ENCODE results near the gene NPRL2.

The NPRL2 gene

GRCh38 chr3:50314342-50314741 is 36.2 kb downstream of the NPRL2 start:
- TF ChIP-seq FOXM1 (IDR thresholded peaks at IDR 0.05; ENCODE audit: borderline replicate concordance, low read depth) = no peak
- TF ChIP-seq REST (IDR thresholded peaks at IDR 0.05; ENCODE audit: low read depth) = no peak
- no peak for TF ChIP-seq TCF12 (IDR thresholded peaks at IDR 0.05; ENCODE audit: low read depth)
- TF ChIP-seq MAX (IDR thresholded peaks at IDR 0.05) = no peak
- no peak for TF ChIP-seq EP300 (IDR thresholded peaks at IDR 0.05; ENCODE audit: borderline replicate concordance)
- no peak for TF ChIP-seq CEBPB (IDR thresholded peaks at IDR 0.05)
- TF ChIP-seq USF1 (IDR thresholded peaks at IDR 0.05) = no peak
- TF ChIP-seq RAD21 (IDR thresholded peaks at IDR 0.05; ENCODE audit: low read depth) = no peak
- TF ChIP-seq NFIC (IDR thresholded peaks at IDR 0.05) = no peak
- TF ChIP-seq YY1 (IDR thresholded peaks at IDR 0.05; ENCODE audit: low read depth) = no peak
- TF ChIP-seq EGR1 (IDR thresholded peaks at IDR 0.05) = no peak
- TF ChIP-seq ZBTB7A (IDR thresholded peaks at IDR 0.05; ENCODE audit: low read depth) = no peak
- TF ChIP-seq TEAD4 (IDR thresholded peaks at IDR 0.05) = no peak

- TF ChIP-seq FOXM1 (IDR thresholded peaks at IDR 0.05; ENCODE audit: borderline replicate concordance, low read depth) = no peak
- TF ChIP-seq CREB1 (IDR thresholded peaks at IDR 0.05; ENCODE audit: low read depth) = no peak
- TF ChIP-seq ZBTB7A (IDR thresholded peaks at IDR 0.05; ENCODE audit: low read depth) = no peak
- no peak for TF ChIP-seq NFIC (IDR thresholded peaks at IDR 0.05)
- TF ChIP-seq YY1 (IDR thresholded peaks at IDR 0.05; ENCODE audit: low read depth) = no peak
- no peak for TF ChIP-seq EP300 (IDR thresholded peaks at IDR 0.05; ENCODE audit: borderline replicate concordance)
- no peak for TF ChIP-seq TCF12 (IDR thresholded peaks at IDR 0.05; ENCODE audit: low read depth)
- TF ChIP-seq RAD21 (IDR thresholded peaks at IDR 0.05; ENCODE audit: low read depth) = no peak
- no peak for TF ChIP-seq REST (IDR thresholded peaks at IDR 0.05; ENCODE audit: low read depth)
- no peak for TF ChIP-seq MAX (IDR thresholded peaks at IDR 0.05)
- TF ChIP-seq EGR1 (IDR thresholded peaks at IDR 0.05) = no peak
- TF ChIP-seq CEBPB (IDR thresholded peaks at IDR 0.05) = no peak
These were observed 46.0 kb downstream of the NPRL2 start for GRCh38 chr3:50304601-50305000.

- TF ChIP-seq MAX (IDR thresholded peaks at IDR 0.05) (no peak), RAD21 (IDR thresholded peaks at IDR 0.05; ENCODE audit: low read depth) (peak; percentile 45), TEAD4 (IDR thresholded peaks at IDR 0.05) (no peak), TCF12 (IDR thresholded peaks at IDR 0.05; ENCODE audit: low read depth) (no peak), EGR1 (IDR thresholded peaks at IDR 0.05) (no peak), ZBTB7A (IDR thresholded peaks at IDR 0.05; ENCODE audit: low read depth) (peak; percentile 44; the same call in 1 of the 2 replicates), CREB1 (IDR thresholded peaks at IDR 0.05; ENCODE audit: low read depth) (no peak), YY1 (IDR thresholded peaks at IDR 0.05; ENCODE audit: low read depth) (no peak), REST (IDR thresholded peaks at IDR 0.05; ENCODE audit: low read depth) (no peak), FOXM1 (IDR thresholded peaks at IDR 0.05; ENCODE audit: borderline replicate concordance, low read depth) (no peak)
These were observed 47.4 kb downstream of the NPRL2 start, which contains the start of gene HYAL1 for GRCh38 chr3:50303013-50303815. Gene HYAL1, minus strand, starts transcription at chr3:50303574. Its CDS starts 618 bp downstream, at chr3:50302956.

All from Ishikawa (cell line).